HepG2 (cell line): ENCODE measurements around the gene SEMA7A. TPM values are rescaled to one million over a fixed set of nuclear protein-coding genes. Genes with fewer than 3 reads are reported as not detected.

Source experiments
- ARNT2 ChIP-seq: sonication (generic); formaldehyde crosslinking; IDR thresholded peaks from 2 replicates; pipeline ENCODE4 v1.8.0; 2022; ENCODE audit warnings: mild to moderate bottlenecking, low read depth, missing genetic modification reagents, moderate library complexity
- E2F2 ChIP-seq: sonication (generic); formaldehyde crosslinking; IDR thresholded peaks from 2 replicates; pipeline ENCODE4 v1.4.0; 2020; ENCODE audit warnings: missing genetic modification reagents, borderline replicate concordance
- HNF4A ChIP-seq: sonication (generic); formaldehyde crosslinking; IDR thresholded peaks from 2 replicates; pipeline ENCODE4 v1.4.0; 2020; ENCODE audit warnings: missing genetic modification reagents
- HNRNPUL1 ChIP-seq: fragments of 200-400 bp; formaldehyde crosslinking; IDR thresholded peaks from 2 replicates; pipeline ENCODE4 v1.6.1; 2017; ENCODE audit warnings: low read depth, mild to moderate bottlenecking, low read length, moderate library complexity
- MLLT10 ChIP-seq: sonication (generic); formaldehyde crosslinking; IDR thresholded peaks from 2 replicates; pipeline ENCODE4 v1.4.0; 2020; ENCODE audit warnings: missing genetic modification reagents
- PRPF4 ChIP-seq: fragments of 200-400 bp; formaldehyde crosslinking; IDR thresholded peaks from 2 replicates; pipeline ENCODE4 v1.6.1; 2016; ENCODE audit warnings: low read length, low read depth; ENCODE audit not compliant: poor library complexity, severe bottlenecking
- ZKSCAN8 ChIP-seq: IDR thresholded peaks from 2 replicates; pipeline ENCODE4 v1.6.1; 2016; ENCODE audit warnings: borderline replicate concordance, missing genetic modification reagents, missing compliant biosample characterization
- ZNF101 ChIP-seq: sonication (generic); formaldehyde crosslinking; IDR thresholded peaks from 2 replicates; pipeline ENCODE4 v1.4.0; 2020; ENCODE audit warnings: mild to moderate bottlenecking, low read depth, missing genetic modification reagents, borderline replicate concordance
- ZNF260 ChIP-seq: sonication (generic); formaldehyde crosslinking; IDR thresholded peaks from 2 replicates; pipeline ENCODE4 v1.4.0; 2020; ENCODE audit warnings: missing genetic modification reagents, low read depth, mild to moderate bottlenecking, borderline replicate concordance
- ZNF317 ChIP-seq: sonication (generic); formaldehyde crosslinking; IDR thresholded peaks from 2 replicates; pipeline ENCODE4 v1.5.0; 2020; ENCODE audit warnings: mild to moderate bottlenecking, missing genetic modification reagents
- ZNF431 ChIP-seq: sonication (generic); formaldehyde crosslinking; IDR thresholded peaks from 2 replicates; pipeline ENCODE4 v1.9.0; 2022; ENCODE audit warnings: missing genetic modification reagents, low read depth, mild to moderate bottlenecking, borderline replicate concordance
- ZNF790 ChIP-seq: sonication (generic); formaldehyde crosslinking; IDR thresholded peaks from 2 replicates; pipeline ENCODE4 v1.8.0; 2022; ENCODE audit warnings: missing genetic modification reagents, mild to moderate bottlenecking, borderline replicate concordance
- polyA plus RNA-seq, 8 experiments: library from polyadenylated mRNA; depleted of rRNA in 3 of 8; stranded (reverse) in 7 of 8; unstranded in 1 of 8; fragments of >200 nt; fragmentation: Illumina TruSeq in 4 of 8; extraction: Trizol in 4 of 8; gene quantifications; 2 replicates each; pipeline versions ENCODE4 v1.2.1 to v1.2.3, GENCODE V29; 2011 to 2016; ENCODE audit warnings: low read depth in 4 of 8, missing spikeins in 1 of 8, mixed read lengths in 1 of 8; ENCODE audit not compliant: insufficient read depth in 1 of 8
- total RNA-seq, 5 experiments: library from RNA; depleted of rRNA; stranded (reverse); fragments of >200 nt; fragmentation: Illumina TruSeq; extraction: Trizol; gene quantifications; 2 replicates each; pipeline ENCODE4 v1.2.3, GENCODE V29; 2016; ENCODE audit warnings: low read depth in 1 of 5
- TF ChIP-seq, protein P1 (sequence below), 2 experiments: sonication (generic) in 1 of 2; formaldehyde crosslinking in 1 of 2; IDR thresholded peaks; 2 replicates each; pipeline versions ENCODE4 v1.6.1 to v1.9.0; 2014 to 2022; ENCODE audit warnings: antibody characterized with exemption in 1 of 2, borderline replicate concordance in 1 of 2, inconsistent platforms in 1 of 2, low read depth in 1 of 2, missing genetic modification reagents in 1 of 2
- TF ChIP-seq, protein P2 (sequence below): sonication (generic); formaldehyde crosslinking; conservative IDR thresholded peaks from 2 replicates; pipeline ENCODE4 v1.4.0; 2020; ENCODE audit warnings: missing genetic modification reagents
- TF ChIP-seq, protein P3 (sequence below): sonication (generic); formaldehyde crosslinking; IDR thresholded peaks from 2 replicates; pipeline ENCODE4 v1.4.0; 2020; ENCODE audit warnings: missing genetic modification reagents, borderline replicate concordance

Gene SEMA7A
- total and polyA plus RNA-seq, 2 of the 13 experiments (the other 11 are each of a cell fraction or from before 2014, with no cell fraction given), result 9.0 to 15.8 TPM

DNA sequence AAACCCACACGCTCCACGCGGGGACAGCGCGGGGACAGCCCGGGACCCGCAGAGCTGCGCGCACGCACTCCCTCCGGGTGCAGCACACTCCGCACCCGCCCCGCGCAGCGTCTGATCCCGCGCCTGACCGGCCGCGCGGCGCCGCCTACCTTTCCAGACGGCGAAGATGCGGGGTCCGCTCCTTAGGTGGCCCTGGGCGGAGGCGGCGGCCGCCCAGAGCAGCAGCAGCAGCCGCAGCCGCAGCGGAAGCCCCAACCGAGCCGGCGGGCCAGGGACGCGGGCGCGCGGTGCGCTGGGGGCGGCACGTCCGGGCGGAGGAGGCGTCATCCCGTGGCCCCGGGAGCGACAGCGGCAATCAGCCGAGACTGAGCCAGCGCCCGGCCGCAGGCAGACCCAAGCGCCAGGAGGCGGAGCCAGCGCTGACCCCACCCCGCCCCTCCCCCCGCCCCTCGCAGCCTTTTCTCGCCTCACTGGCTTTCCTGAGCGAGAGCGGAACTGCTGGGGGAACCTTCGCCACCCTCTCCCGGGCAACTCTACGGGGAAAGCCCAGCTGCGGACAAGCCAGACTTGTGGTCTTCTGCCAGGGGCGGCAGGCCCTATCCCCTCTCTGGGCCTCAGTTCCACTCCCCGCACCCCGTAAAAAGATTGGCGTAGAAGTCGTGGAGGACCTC lies at the start of gene SEMA7A (continued):
- TF ChIP-seq, protein P1, sequence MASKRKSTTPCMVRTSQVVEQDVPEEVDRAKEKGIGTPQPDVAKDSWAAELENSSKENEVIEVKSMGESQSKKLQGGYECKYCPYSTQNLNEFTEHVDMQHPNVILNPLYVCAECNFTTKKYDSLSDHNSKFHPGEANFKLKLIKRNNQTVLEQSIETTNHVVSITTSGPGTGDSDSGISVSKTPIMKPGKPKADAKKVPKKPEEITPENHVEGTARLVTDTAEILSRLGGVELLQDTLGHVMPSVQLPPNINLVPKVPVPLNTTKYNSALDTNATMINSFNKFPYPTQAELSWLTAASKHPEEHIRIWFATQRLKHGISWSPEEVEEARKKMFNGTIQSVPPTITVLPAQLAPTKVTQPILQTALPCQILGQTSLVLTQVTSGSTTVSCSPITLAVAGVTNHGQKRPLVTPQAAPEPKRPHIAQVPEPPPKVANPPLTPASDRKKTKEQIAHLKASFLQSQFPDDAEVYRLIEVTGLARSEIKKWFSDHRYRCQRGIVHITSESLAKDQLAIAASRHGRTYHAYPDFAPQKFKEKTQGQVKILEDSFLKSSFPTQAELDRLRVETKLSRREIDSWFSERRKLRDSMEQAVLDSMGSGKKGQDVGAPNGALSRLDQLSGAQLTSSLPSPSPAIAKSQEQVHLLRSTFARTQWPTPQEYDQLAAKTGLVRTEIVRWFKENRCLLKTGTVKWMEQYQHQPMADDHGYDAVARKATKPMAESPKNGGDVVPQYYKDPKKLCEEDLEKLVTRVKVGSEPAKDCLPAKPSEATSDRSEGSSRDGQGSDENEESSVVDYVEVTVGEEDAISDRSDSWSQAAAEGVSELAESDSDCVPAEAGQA (IDR thresholded peaks at IDR 0.05; ENCODE audit: low read depth), result no peak
- TF ChIP-seq, protein P1 (CRISPR knock-in tag; IDR thresholded peaks at IDR 0.05; ENCODE audit: borderline replicate concordance), result no peak
- no peak for TF ChIP-seq ZNF101
- TF ChIP-seq ARNT2, result peak; percentile 83
- no peak for TF ChIP-seq MLLT10 (CRISPR knock-in tag)
- TF ChIP-seq ZNF431, result 0 out of 2 replicates have a peak, but pooled peaks have one; percentile 28
- TF ChIP-seq ZNF317, result no peak
- no peak for TF ChIP-seq ZKSCAN8 (CRISPR knock-in tag)
- TF ChIP-seq HNRNPUL1, result no peak
- TF ChIP-seq HNF4A, result no peak
- TF ChIP-seq, protein P2, sequence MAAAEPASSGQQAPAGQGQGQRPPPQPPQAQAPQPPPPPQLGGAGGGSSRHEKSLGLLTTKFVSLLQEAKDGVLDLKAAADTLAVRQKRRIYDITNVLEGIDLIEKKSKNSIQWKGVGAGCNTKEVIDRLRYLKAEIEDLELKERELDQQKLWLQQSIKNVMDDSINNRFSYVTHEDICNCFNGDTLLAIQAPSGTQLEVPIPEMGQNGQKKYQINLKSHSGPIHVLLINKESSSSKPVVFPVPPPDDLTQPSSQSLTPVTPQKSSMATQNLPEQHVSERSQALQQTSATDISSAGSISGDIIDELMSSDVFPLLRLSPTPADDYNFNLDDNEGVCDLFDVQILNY (CRISPR knock-in tag), result no peak
- TF ChIP-seq E2F2, result no peak
- TF ChIP-seq, protein P3, sequence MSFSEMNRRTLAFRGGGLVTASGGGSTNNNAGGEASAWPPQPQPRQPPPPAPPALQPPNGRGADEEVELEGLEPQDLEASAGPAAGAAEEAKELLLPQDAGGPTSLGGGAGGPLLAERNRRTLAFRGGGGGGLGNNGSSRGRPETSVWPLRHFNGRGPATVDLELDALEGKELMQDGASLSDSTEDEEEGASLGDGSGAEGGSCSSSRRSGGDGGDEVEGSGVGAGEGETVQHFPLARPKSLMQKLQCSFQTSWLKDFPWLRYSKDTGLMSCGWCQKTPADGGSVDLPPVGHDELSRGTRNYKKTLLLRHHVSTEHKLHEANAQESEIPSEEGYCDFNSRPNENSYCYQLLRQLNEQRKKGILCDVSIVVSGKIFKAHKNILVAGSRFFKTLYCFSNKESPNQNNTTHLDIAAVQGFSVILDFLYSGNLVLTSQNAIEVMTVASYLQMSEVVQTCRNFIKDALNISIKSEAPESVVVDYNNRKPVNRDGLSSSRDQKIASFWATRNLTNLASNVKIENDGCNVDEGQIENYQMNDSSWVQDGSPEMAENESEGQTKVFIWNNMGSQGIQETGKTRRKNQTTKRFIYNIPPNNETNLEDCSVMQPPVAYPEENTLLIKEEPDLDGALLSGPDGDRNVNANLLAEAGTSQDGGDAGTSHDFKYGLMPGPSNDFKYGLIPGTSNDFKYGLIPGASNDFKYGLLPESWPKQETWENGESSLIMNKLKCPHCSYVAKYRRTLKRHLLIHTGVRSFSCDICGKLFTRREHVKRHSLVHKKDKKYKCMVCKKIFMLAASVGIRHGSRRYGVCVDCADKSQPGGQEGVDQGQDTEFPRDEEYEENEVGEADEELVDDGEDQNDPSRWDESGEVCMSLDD (CRISPR knock-in tag), result no peak
- 0 out of 2 replicates have a peak, but pooled peaks have one; percentile 55 for TF ChIP-seq ZNF790
- TF ChIP-seq PRPF4, result no peak
- no peak for TF ChIP-seq ZNF260 (CRISPR knock-in tag)
